ENCODE measurements around the gene LHFPL2. TPM values are rescaled to one million over a fixed set of nuclear protein-coding genes. Genes with fewer than 3 reads are reported as not detected.

The LHFPL2 gene
- polyA plus RNA-seq, 1 donor from 2014 or later = 9.1 TPM

DNA sequence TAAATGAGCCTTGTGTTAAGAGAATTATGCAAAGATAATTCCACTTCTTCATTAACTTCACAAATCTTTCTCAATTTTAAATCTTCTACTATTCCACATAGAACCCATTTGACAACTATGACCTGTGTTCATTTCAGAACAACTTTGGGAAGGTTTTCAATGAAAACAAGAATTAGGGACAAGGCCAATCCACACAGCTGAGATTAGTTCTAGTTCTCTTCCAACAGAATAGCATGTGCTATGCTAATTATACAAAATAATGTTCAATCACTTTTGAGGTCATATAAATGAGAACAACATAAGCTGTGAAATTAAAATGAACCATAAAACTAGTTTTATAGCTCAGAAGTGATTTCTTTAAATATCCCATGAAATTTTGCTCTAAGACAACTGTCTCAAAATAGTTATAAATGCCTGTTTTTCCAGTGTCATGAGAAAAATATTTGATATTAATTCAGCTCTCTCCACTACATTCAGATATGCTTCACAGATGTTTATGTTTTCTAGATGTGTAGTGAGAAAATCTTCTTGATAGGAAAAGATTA, 7.2 kb upstream of the LHFPL2 start:
- peaks cover 0 to 3% (median 0%) of the 10 kb centered on the region in 3 donors for H3K9me3 Mint-ChIP-seq
- no peaks in the 10 kb centered on the region for H3K36me3 Mint-ChIP-seq
- peaks cover 0 to 3% (median 0%) of the 10 kb centered on the region in 3 donors for H3K4me1 Mint-ChIP-seq
- H3K4me3 Mint-ChIP-seq = no peak overlapping the region
- H3K27me3 Mint-ChIP-seq = no peaks in the 10 kb centered on the region
- no peak overlapping the region for H3K27ac Mint-ChIP-seq

DNA sequence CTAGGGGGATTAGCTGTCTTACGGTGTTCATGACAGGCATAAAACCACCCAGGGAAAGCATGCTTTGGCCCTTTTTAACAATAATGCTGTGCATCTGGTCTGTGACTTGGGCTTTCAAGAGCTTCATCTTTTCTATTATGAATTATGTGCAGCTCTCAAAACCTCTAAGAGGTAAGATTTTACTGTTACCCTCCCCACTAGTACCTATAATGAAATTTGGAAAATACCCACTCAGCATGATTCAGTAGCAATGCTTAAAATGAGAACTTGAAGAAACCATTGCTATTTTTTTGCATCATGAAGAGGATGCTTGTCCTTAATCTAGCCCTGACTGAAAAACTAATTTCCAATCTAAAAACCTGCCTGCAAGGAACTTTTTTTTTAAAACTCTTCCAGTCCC, 5.8 kb upstream of the LHFPL2 start:
- Mint-ChIP-seq H3K4me3 (no peak overlapping the region), H3K27ac (no peak overlapping the region), H3K9me3 (peaks cover 0 to 3% (median 0%) of the 10 kb centered on the region in 3 donors), H3K4me1 (peaks cover 0 to 7% (median 6%) of the 10 kb centered on the region in 3 donors), H3K27me3 (no peaks in the 10 kb centered on the region), H3K36me3 (no peaks in the 10 kb centered on the region)

DNA sequence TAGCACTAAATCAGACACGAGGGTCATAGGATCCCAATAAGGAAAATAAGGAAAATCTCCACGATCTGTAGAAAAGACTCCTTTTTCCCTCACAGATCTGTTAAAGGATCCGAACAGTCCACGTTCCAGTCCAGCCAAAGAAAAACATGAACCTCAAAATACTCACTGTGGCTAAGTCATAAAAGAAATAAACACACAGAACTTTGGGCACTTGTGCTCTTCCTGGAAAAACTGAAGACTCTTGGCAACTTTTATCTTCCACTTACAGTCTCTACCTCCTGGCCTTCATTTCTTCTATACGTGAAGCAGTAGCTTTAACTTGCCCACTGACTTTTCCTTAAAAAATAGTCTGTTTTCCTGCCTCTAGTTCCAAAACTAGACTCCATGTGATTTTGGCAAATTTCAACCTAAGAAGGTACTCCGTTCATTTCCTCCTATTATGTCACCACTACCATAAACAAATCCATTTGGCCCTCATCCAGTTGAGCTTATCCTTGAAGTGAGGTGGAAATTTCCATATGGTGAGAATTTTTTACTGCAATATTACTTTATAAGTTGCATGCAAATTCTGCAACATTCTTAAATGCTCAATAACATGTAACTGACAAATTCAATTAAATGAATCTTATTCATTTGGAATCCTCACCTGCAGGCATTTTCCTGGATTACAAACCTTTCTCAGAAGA, 5.3 kb upstream of the LHFPL2 start:
- Mint-ChIP-seq H3K4me3 (no peak overlapping the region), H3K36me3 (no peaks in the 10 kb centered on the region), H3K4me1 (peaks cover 0 to 7% (median 6%) of the 10 kb centered on the region in 3 donors), H3K27ac (no peak overlapping the region), H3K9me3 (peaks cover 0 to 3% (median 0%) of the 10 kb centered on the region in 3 donors), H3K27me3 (no peaks in the 10 kb centered on the region)

GRCh38 chr5:78653031-78653430, 4.5 kb upstream of the LHFPL2 start:
- Mint-ChIP-seq H3K4me3 (peak overlapping the region in 1 of 4 donors; percentile 28), H3K4me1 (peaks cover 0 to 7% (median 6%) of the 10 kb centered on the region in 3 donors), H3K27me3 (no peaks in the 10 kb centered on the region), H3K36me3 (no peaks in the 10 kb centered on the region), H3K9me3 (peaks cover 0 to 3% (median 0%) of the 10 kb centered on the region in 3 donors), H3K27ac (no peak overlapping the region)

DNA sequence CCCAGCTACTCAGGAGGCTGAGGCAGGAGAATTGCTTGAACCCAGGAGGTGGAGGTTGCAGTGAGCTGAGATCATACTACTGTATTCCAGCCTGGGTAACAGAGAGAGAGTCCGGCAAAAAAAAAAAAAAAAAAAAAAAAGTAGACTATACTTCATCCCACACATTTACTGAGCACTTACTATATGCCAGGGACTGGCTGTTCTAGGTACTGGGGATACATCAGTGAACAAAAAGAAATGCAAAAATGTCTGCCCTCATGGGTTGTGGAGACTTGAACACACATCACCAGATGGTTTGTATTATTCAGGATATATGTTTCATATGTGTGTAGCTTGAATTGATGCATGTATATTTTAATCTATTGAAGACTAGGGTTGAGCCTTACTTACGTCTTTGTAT, 2.9 kb upstream of the LHFPL2 start:
- no peaks in the 10 kb centered on the region for H3K27me3 Mint-ChIP-seq
- peak overlapping the region in 1 of 4 donors; percentile 46 for H3K4me3 Mint-ChIP-seq
- peaks cover 9 to 19% (median 17%) of the 10 kb centered on the region in 3 donors for H3K4me1 Mint-ChIP-seq
- no peaks in the 10 kb centered on the region for H3K36me3 Mint-ChIP-seq
- no peaks in the 10 kb centered on the region for H3K9me3 Mint-ChIP-seq
- peak overlapping the region in 1 of 3 donors; percentile 43 for H3K27ac Mint-ChIP-seq

DNA sequence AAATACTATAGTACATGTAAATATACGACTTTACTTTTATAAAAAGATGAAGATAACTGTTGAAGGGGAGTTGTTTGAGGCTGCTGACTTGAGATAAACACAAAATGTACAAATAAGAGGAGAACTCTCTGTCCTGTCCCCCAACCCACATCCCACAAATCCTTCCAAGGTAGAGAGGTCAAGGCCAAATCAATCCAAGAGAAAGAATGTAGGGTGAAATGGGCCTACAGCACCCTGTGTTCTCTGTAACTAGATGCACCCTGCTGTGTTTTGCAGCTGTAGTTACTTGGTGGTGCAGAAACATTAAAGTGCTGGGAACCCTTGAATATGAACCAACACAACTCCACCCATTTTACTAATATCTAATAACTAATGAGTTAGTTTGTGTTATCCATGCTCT, 2.0 kb upstream of the LHFPL2 start:
- Mint-ChIP-seq H3K27me3 (no peaks in the 10 kb centered on the region), H3K27ac (no peak overlapping the region), H3K4me1 (peaks cover 9 to 19% (median 17%) of the 10 kb centered on the region in 3 donors), H3K36me3 (no peaks in the 10 kb centered on the region), H3K9me3 (no peaks in the 10 kb centered on the region), H3K4me3 (peak overlapping the region in 2 of 4 donors; percentile 89 to 91)

- Mint-ChIP-seq H3K27me3 (no peaks in the 10 kb centered on the region), H3K4me1 (peaks cover 9 to 19% (median 17%) of the 10 kb centered on the region in 3 donors), H3K4me3 (peak overlapping the region; percentile 76 to 93 (median 90)), H3K9me3 (no peaks in the 10 kb centered on the region), H3K36me3 (no peaks in the 10 kb centered on the region), H3K27ac (peak overlapping the region in 2 of 3 donors; percentile 36 to 87)
Observed at GRCh38 chr5:78649861-78650496, 1.4 kb upstream of the LHFPL2 start.

- Mint-ChIP-seq H3K27me3 (no peaks in the 10 kb centered on the region), H3K36me3 (peaks cover 5% of the 10 kb centered on the region), H3K4me3 (peak overlapping the region; percentile 73 to 91 (median 85)), H3K27ac (no peak overlapping the region), H3K9me3 (no peaks in the 10 kb centered on the region), H3K4me1 (peaks cover 12 to 23% (median 18%) of the 10 kb centered on the region in 3 donors)
Observed at GRCh38 chr5:78649211-78649695, 681 bp upstream of the LHFPL2 start.

- peak overlapping the region; percentile 86 to 95 (median 91) for H3K4me3 Mint-ChIP-seq
- H3K9me3 Mint-ChIP-seq = no peaks in the 10 kb centered on the region
- H3K4me1 Mint-ChIP-seq = peaks cover 12 to 26% (median 19%) of the 10 kb centered on the region in 3 donors
- peaks cover 7% of the 10 kb centered on the region for H3K36me3 Mint-ChIP-seq
- H3K27ac Mint-ChIP-seq = peak overlapping the region in 2 of 3 donors; percentile 45 to 72
- no peaks in the 10 kb centered on the region for H3K27me3 Mint-ChIP-seq
Observed at GRCh38 chr5:78647838-78648358, 674 bp downstream of the LHFPL2 start.

DNA sequence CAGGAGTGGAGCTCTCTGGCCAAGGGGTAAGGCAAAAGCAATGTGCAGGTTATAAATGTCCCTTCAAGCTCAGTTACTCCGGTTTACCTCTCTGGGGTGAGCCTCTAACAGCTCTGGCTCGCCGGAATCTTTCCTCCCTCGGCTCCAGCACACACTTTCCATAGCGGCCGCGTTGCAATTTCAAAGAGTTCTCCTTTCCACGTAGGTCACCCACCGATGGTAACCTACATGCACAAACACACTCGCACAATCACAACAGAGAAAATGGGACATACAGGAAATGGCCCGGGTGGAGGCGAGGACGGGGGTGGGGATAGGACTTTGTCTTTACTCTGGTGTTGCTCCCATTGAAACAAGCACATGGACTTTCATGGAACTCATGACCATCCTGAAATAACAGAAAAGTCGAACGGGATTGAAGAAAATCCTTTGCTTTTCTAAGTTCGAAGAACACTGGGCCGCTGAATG, 1.2 kb downstream of the LHFPL2 start:
- Mint-ChIP-seq H3K4me1 (peaks cover 12 to 30% (median 24%) of the 10 kb centered on the region in 3 donors), H3K27me3 (no peaks in the 10 kb centered on the region), H3K4me3 (peak overlapping the region; percentile 86 to 95 (median 91)), H3K36me3 (peaks cover 7% of the 10 kb centered on the region), H3K9me3 (no peaks in the 10 kb centered on the region), H3K27ac (peak overlapping the region in 2 of 3 donors; percentile 43 to 45)

GRCh38 chr5:78644741-78645300, 3.8 kb downstream of the LHFPL2 start:
- H3K27ac Mint-ChIP-seq = no peak overlapping the region
- H3K36me3 Mint-ChIP-seq = peaks cover 7% of the 10 kb centered on the region
- no peaks in the 10 kb centered on the region for H3K27me3 Mint-ChIP-seq
- peak overlapping the region in 1 of 4 donors; percentile 3 for H3K4me3 Mint-ChIP-seq
- H3K4me1 Mint-ChIP-seq = peaks cover 19 to 34% (median 31%) of the 10 kb centered on the region in 3 donors
- no peaks in the 10 kb centered on the region for H3K9me3 Mint-ChIP-seq

DNA sequence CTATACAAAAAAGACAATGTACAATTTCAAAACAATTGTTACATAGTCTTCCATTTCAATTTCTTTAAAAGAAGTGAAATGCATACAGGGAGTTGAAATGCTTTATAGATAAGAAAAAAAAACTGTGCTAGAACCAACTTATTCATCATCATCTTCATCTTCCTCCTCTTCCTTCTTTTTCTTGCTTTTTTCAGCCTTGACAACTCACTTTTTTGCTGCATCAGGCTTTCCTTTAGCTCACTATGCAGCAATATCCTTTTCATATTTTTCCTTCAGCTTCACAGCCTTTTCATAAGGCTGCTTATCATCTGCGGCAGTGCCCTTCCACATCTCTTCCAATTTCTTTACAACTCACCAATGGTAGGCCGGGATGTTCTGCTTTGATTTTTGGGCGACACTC, 4.4 kb downstream of the LHFPL2 start:
- Mint-ChIP-seq H3K27ac (no peak overlapping the region), H3K36me3 (peaks cover 7% of the 10 kb centered on the region), H3K4me3 (peak overlapping the region in 1 of 4 donors; percentile 3), H3K4me1 (peaks cover 19 to 34% (median 31%) of the 10 kb centered on the region in 3 donors), H3K27me3 (no peaks in the 10 kb centered on the region), H3K9me3 (no peaks in the 10 kb centered on the region)

DNA sequence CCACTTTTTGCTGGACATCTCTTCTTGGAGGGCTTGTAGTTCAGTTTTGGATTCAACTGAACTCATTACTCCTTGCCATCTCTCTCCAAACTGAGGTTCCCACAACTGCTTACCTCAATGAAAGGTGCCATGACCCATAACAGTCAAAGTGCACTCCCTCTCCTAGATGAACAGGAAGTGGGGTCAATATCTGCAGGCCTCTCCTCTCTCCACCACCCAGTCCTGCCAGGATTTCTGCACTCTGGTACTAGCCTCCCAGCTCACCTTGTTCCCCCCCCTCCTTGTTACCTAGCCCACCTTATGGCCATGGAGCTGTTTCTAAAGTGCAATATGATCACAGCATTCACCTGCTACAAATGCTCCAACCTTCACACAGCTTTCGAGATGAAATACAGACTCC, 5.9 kb downstream of the LHFPL2 start:
- no peaks in the 10 kb centered on the region for H3K27me3 Mint-ChIP-seq
- H3K4me1 Mint-ChIP-seq = peaks cover 22 to 35% (median 33%) of the 10 kb centered on the region in 3 donors
- no peak overlapping the region for H3K4me3 Mint-ChIP-seq
- H3K27ac Mint-ChIP-seq = peak overlapping the region in 1 of 3 donors; percentile 75
- H3K9me3 Mint-ChIP-seq = no peaks in the 10 kb centered on the region
- peaks cover 7% of the 10 kb centered on the region for H3K36me3 Mint-ChIP-seq

- Mint-ChIP-seq H3K27me3 (no peaks in the 10 kb centered on the region), H3K9me3 (no peaks in the 10 kb centered on the region), H3K4me1 (peaks cover 16 to 30% (median 27%) of the 10 kb centered on the region in 3 donors), H3K4me3 (peak overlapping the region in 1 of 4 donors; percentile 42), H3K27ac (no peak overlapping the region), H3K36me3 (peaks cover 7% of the 10 kb centered on the region)
Observed at GRCh38 chr5:78640662-78641474, 7.7 kb downstream of the LHFPL2 start.
